ENCODE measurements around the gene KRT34.

- TF ChIP-seq POLR2A (IDR thresholded peaks at IDR 0.05; ENCODE audit: borderline replicate concordance, extremely low read depth, insufficient read depth, insufficient read length) (no peak), CTCF (IDR thresholded peaks at IDR 0.05 in 2 of 3, conservative IDR thresholded peaks at IDR 0.05 in 1 of 3; ENCODE audit: borderline replicate concordance in 1 of 3, insufficient read depth in 1 of 3, low read depth in 2 of 3, low read length in 2 of 3) (no peak), EZH2phosphoT487 (IDR thresholded peaks at IDR 0.05; ENCODE audit: borderline replicate concordance) (no peak), REST (IDR thresholded peaks at IDR 0.05; ENCODE audit: low read depth) (no peak), POLR2AphosphoS5 (IDR thresholded peaks at IDR 0.05; ENCODE audit: low read depth, low read length) (no peak), YY1 (IDR thresholded peaks at IDR 0.05; ENCODE audit: extremely low read depth, insufficient replicate concordance, low read depth, low read length) (no peak), ZFX (IDR thresholded peaks at IDR 0.05) (no peak), CBX3 (IDR thresholded peaks at IDR 0.05; ENCODE audit: low read depth) (no peak), SRF (IDR thresholded peaks at IDR 0.05; ENCODE audit: low read depth) (no peak), MAX (IDR thresholded peaks at IDR 0.05) (no peak), SIN3A (IDR thresholded peaks at IDR 0.05; ENCODE audit: low read depth) (no peak), TCF7L2 (IDR thresholded peaks at IDR 0.05; ENCODE audit: borderline replicate concordance, extremely low read depth, insufficient read depth, insufficient read length) (no peak), EZH2 (IDR thresholded peaks at IDR 0.05) (no peak)
Observed at GRCh38 chr17:41390411-41390938, 8.4 kb upstream of the KRT34 start.

Measured in HCT116 (cell line).